Mononuclear cell (primary cell): ENCODE measurements around the gene SLC2A9. TPM values are rescaled to one million over a fixed set of nuclear protein-coding genes. Genes with fewer than 3 reads are reported as not detected.

Experiments used
- H3K27me3 ChIP-seq: 2 replicates; pipeline ENCODE4 v1.6.0; 2011; ENCODE audit warnings: low read length, control low read depth; ENCODE audit not compliant: insufficient read depth
- H3K4me1 ChIP-seq: 2 replicates; pipeline ENCODE4 v1.5.1; 2011; ENCODE audit warnings: mild to moderate bottlenecking, low read length, control low read depth; ENCODE audit not compliant: insufficient read depth
- H3K4me3 ChIP-seq: 2 replicates; pipeline ENCODE4 v1.5.1; 2011; ENCODE audit warnings: mild to moderate bottlenecking, low read length, moderate library complexity
- H3K9me3 ChIP-seq: 2 replicates; pipeline ENCODE4 v1.5.1; 2011; ENCODE audit warnings: low read depth, mild to moderate bottlenecking, control low read depth, low read length
- total RNA-seq: library from RNA; depleted of rRNA; stranded (reverse); fragments of >200 nt; gene quantifications from one replicate; pipeline ENCODE4 v1.2.3, GENCODE V29; 2012

SLC2A9 gene
- total RNA-seq, 1 donor = 5.0 TPM

- no peaks in the 10 kb centered on the region for H3K27me3 ChIP-seq
- no peaks in the 10 kb centered on the region for H3K9me3 ChIP-seq
- peaks cover 22% of the 10 kb centered on the region for H3K4me1 ChIP-seq
- H3K4me3 ChIP-seq = no peak overlapping the region
These were observed 30.3 kb upstream of the SLC2A9 start for GRCh38 chr4:10051517-10052135.

GRCh38 chr4:10050721-10051120 lies 29.4 kb upstream of the SLC2A9 start:
- Histone ChIP-seq H3K4me1 (peaks cover 31% of the 10 kb centered on the region), H3K27me3 (no peaks in the 10 kb centered on the region), H3K9me3 (no peaks in the 10 kb centered on the region), H3K4me3 (no peak overlapping the region)

GRCh38 chr4:10050261-10050661 lies 29.0 kb upstream of the SLC2A9 start:
- no peaks in the 10 kb centered on the region for H3K9me3 ChIP-seq
- peaks cover 36% of the 10 kb centered on the region for H3K4me1 ChIP-seq
- H3K4me3 ChIP-seq = no peak overlapping the region
- no peaks in the 10 kb centered on the region for H3K27me3 ChIP-seq

- Histone ChIP-seq H3K4me1 (peaks cover 43% of the 10 kb centered on the region), H3K27me3 (no peaks in the 10 kb centered on the region), H3K9me3 (no peaks in the 10 kb centered on the region), H3K4me3 (no peak overlapping the region)
These were observed 27.8 kb upstream of the SLC2A9 start for GRCh38 chr4:10048941-10049697.

GRCh38 chr4:10047967-10048366 lies 26.7 kb upstream of the SLC2A9 start:
- H3K4me1 ChIP-seq = peaks cover 50% of the 10 kb centered on the region
- H3K27me3 ChIP-seq = no peaks in the 10 kb centered on the region
- peaks cover 3% of the 10 kb centered on the region for H3K9me3 ChIP-seq
- no peak overlapping the region for H3K4me3 ChIP-seq

GRCh38 chr4:10046471-10046870 lies 25.2 kb upstream of the SLC2A9 start:
- H3K27me3 ChIP-seq = no peaks in the 10 kb centered on the region
- H3K9me3 ChIP-seq = peaks cover 11% of the 10 kb centered on the region
- peaks cover 50% of the 10 kb centered on the region for H3K4me1 ChIP-seq
- H3K4me3 ChIP-seq = no peak overlapping the region

GRCh38 chr4:10045481-10045880 lies 24.2 kb upstream of the SLC2A9 start:
- no peak overlapping the region for H3K4me3 ChIP-seq
- peaks cover 11% of the 10 kb centered on the region for H3K9me3 ChIP-seq
- H3K4me1 ChIP-seq = peaks cover 50% of the 10 kb centered on the region
- H3K27me3 ChIP-seq = no peaks in the 10 kb centered on the region

GRCh38 chr4:10041036-10041435 lies 19.7 kb upstream of the SLC2A9 start:
- Histone ChIP-seq H3K4me3 (no peak overlapping the region), H3K9me3 (peaks cover 11% of the 10 kb centered on the region), H3K27me3 (no peaks in the 10 kb centered on the region), H3K4me1 (peaks cover 22% of the 10 kb centered on the region)

- no peak overlapping the region for H3K4me3 ChIP-seq
- no peaks in the 10 kb centered on the region for H3K27me3 ChIP-seq
- H3K9me3 ChIP-seq = peaks cover 11% of the 10 kb centered on the region
- peaks cover 15% of the 10 kb centered on the region for H3K4me1 ChIP-seq
These were observed 19.0 kb upstream of the SLC2A9 start for GRCh38 chr4:10040049-10040892.

- H3K27me3 ChIP-seq = no peaks in the 10 kb centered on the region
These were observed 15.6 kb upstream of the SLC2A9 start for GRCh38 chr4:10036807-10037342.

GRCh38 chr4:10035130-10035529 lies 13.8 kb upstream of the SLC2A9 start:
- no peaks in the 10 kb centered on the region for H3K9me3 ChIP-seq
- peaks cover 25% of the 10 kb centered on the region for H3K4me1 ChIP-seq
- H3K4me3 ChIP-seq = no peak overlapping the region
- no peaks in the 10 kb centered on the region for H3K27me3 ChIP-seq

More at GRCh38 chr4:10036807-10037342, 15.6 kb upstream of the SLC2A9 start:
- H3K4me1 ChIP-seq = peaks cover 22% of the 10 kb centered on the region
- H3K4me3 ChIP-seq = no peak overlapping the region
- H3K9me3 ChIP-seq = no peaks in the 10 kb centered on the region

- no peak overlapping the region for H3K4me3 ChIP-seq
- H3K4me1 ChIP-seq = peaks cover 25% of the 10 kb centered on the region
- no peaks in the 10 kb centered on the region for H3K9me3 ChIP-seq
- no peaks in the 10 kb centered on the region for H3K27me3 ChIP-seq
These were observed 13.4 kb upstream of the SLC2A9 start for GRCh38 chr4:10034612-10035104.

- peaks cover 25% of the 10 kb centered on the region for H3K4me1 ChIP-seq
- H3K4me3 ChIP-seq = no peak overlapping the region
- no peaks in the 10 kb centered on the region for H3K27me3 ChIP-seq
- H3K9me3 ChIP-seq = no peaks in the 10 kb centered on the region
These were observed 12.8 kb upstream of the SLC2A9 start for GRCh38 chr4:10034136-10034535.

- peaks cover 25% of the 10 kb centered on the region for H3K4me1 ChIP-seq
- H3K9me3 ChIP-seq = no peaks in the 10 kb centered on the region
- no peak overlapping the region for H3K4me3 ChIP-seq
- H3K27me3 ChIP-seq = no peaks in the 10 kb centered on the region
These were observed 12.0 kb upstream of the SLC2A9 start for GRCh38 chr4:10033191-10033881.
